Hepatocyte (in vitro differentiated cells): ENCODE results near the gene PDE11A.

ENCODE experiments used
- EZH2phosphoT487 ChIP-seq: fragments of 200-600 bp; sonication (generic); IDR thresholded peaks from one replicate; pipeline ENCODE4 v1.6.1; 2018; ENCODE audit warnings: antibody characterized with exemption, mild to moderate bottlenecking, low read depth, moderate library complexity; ENCODE audit not compliant: unreplicated experiment, severe bottlenecking
- TF ChIP-seq, protein P1 (sequence below): fragments of 200-600 bp; sonication (generic); IDR thresholded peaks from 2 replicates; pipeline ENCODE4 v1.5.1; 2016; ENCODE audit warnings: antibody characterized with exemption, mild to moderate bottlenecking; ENCODE audit not compliant: poor library complexity

DNA sequence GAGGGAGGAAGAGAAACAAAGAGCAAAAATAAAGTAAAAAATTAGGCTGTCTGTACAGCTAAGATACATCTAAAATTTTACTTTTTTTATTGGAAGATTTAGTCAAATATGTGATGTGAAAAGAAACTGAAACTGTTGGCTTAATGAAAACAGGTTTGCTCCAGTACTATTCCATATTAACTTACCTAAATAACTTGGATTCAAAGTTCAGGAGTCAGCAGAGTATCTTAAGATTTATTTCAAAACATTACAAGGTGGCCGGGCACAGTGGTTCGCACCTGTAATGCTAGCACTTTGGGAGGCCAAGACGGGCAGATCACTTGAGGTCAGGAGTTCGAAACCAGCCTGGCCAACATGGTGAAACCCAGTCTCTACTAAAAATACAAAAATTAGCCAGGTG lies 197.9 kb downstream of the PDE11A start:
- TF ChIP-seq, protein P1, sequence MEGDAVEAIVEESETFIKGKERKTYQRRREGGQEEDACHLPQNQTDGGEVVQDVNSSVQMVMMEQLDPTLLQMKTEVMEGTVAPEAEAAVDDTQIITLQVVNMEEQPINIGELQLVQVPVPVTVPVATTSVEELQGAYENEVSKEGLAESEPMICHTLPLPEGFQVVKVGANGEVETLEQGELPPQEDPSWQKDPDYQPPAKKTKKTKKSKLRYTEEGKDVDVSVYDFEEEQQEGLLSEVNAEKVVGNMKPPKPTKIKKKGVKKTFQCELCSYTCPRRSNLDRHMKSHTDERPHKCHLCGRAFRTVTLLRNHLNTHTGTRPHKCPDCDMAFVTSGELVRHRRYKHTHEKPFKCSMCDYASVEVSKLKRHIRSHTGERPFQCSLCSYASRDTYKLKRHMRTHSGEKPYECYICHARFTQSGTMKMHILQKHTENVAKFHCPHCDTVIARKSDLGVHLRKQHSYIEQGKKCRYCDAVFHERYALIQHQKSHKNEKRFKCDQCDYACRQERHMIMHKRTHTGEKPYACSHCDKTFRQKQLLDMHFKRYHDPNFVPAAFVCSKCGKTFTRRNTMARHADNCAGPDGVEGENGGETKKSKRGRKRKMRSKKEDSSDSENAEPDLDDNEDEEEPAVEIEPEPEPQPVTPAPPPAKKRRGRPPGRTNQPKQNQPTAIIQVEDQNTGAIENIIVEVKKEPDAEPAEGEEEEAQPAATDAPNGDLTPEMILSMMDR, result no peak
- TF ChIP-seq EZH2phosphoT487, result no peak
